ENCODE data around the gene IL17RE. TPM values are rescaled to one million over a fixed set of nuclear protein-coding genes. Genes with fewer than 3 reads are reported as not detected.
A peak's percentile ranks its signal among the peaks of the same experiment; 100 is the strongest.

IL17RE gene
- total and polyA plus RNA-seq, 2 of the 13 experiments (the other 11 are each of a cell fraction or from before 2014, with no cell fraction given) = 14.5 to 24.1 TPM

DNA sequence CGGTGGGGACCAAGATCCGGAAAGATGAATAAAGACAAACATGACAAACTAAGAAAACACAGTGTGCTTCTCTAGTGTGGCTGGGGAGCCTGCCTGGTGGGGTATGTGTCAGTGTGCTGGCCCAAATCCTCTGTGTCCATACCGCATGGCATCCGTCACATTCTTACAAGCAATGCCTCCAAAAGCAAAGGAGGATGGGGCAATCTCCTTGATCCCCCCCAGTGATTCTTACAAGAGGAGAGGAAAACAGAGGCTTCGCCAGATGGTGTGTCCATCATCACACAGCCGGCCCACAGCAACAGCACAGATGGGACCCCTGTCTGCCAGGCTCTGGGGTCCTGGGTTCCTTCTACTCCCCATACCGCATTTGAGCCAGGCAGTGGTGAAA is 13.7 kb downstream of the IL17RE start (continued):
- no peak for TF ChIP-seq HNF4G (IDR thresholded peaks at IDR 0.05; ENCODE audit: borderline replicate concordance, low read depth, low read length)
- TF ChIP-seq HNF4G (CRISPR knock-in tag; IDR thresholded peaks at IDR 0.05; ENCODE audit: borderline replicate concordance, low read depth) = no peak
- TF ChIP-seq ZFP90 (CRISPR knock-in tag; IDR thresholded peaks at IDR 0.05; ENCODE audit: borderline replicate concordance) = 0 out of 2 replicates have a peak, but pooled peaks have one; percentile 54
- no peak for TF ChIP-seq ZNF44 (CRISPR knock-in tag; IDR thresholded peaks at IDR 0.05)
- no peak for TF ChIP-seq CEBPB (IDR thresholded peaks at IDR 0.05; ENCODE audit: borderline replicate concordance, low read depth, low read length)
- no peak for TF ChIP-seq NCOA2 (CRISPR knock-in tag; IDR thresholded peaks at IDR 0.05)
- no peak for TF ChIP-seq ZNF878 (CRISPR knock-in tag; IDR thresholded peaks at IDR 0.05)

- Histone ChIP-seq H4K20me1 (ENCODE audit: insufficient read depth, low read length) (no peaks in the 10 kb centered on the region), H2AFZ (ENCODE audit: low read length) (no peak within 1 kb of the TSS)
- TF ChIP-seq LRRFIP1 (CRISPR knock-in tag; conservative IDR thresholded peaks at IDR 0.05) = no peak
- no peak for TF ChIP-seq WIZ (CRISPR knock-in tag; IDR thresholded peaks at IDR 0.05)
- TF ChIP-seq ZZZ3 (CRISPR knock-in tag; IDR thresholded peaks at IDR 0.05; ENCODE audit: borderline replicate concordance) = no peak
- TF ChIP-seq ZNF569 (CRISPR knock-in tag; IDR thresholded peaks at IDR 0.05; ENCODE audit: borderline replicate concordance) = no peak
- TF ChIP-seq, protein P1, sequence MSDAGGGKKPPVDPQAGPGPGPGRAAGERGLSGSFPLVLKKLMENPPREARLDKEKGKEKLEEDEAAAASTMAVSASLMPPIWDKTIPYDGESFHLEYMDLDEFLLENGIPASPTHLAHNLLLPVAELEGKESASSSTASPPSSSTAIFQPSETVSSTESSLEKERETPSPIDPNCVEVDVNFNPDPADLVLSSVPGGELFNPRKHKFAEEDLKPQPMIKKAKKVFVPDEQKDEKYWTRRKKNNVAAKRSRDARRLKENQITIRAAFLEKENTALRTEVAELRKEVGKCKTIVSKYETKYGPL (CRISPR knock-in tag; IDR thresholded peaks at IDR 0.05) = no peak
- no peak for TF ChIP-seq KAT8 (CRISPR knock-in tag; IDR thresholded peaks at IDR 0.05)
- TF ChIP-seq, protein P2, sequence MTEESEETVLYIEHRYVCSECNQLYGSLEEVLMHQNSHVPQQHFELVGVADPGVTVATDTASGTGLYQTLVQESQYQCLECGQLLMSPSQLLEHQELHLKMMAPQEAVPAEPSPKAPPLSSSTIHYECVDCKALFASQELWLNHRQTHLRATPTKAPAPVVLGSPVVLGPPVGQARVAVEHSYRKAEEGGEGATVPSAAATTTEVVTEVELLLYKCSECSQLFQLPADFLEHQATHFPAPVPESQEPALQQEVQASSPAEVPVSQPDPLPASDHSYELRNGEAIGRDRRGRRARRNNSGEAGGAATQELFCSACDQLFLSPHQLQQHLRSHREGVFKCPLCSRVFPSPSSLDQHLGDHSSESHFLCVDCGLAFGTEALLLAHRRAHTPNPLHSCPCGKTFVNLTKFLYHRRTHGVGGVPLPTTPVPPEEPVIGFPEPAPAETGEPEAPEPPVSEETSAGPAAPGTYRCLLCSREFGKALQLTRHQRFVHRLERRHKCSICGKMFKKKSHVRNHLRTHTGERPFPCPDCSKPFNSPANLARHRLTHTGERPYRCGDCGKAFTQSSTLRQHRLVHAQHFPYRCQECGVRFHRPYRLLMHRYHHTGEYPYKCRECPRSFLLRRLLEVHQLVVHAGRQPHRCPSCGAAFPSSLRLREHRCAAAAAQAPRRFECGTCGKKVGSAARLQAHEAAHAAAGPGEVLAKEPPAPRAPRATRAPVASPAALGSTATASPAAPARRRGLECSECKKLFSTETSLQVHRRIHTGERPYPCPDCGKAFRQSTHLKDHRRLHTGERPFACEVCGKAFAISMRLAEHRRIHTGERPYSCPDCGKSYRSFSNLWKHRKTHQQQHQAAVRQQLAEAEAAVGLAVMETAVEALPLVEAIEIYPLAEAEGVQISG (CRISPR knock-in tag; IDR thresholded peaks at IDR 0.05) = peak; percentile 70
- peak; percentile 29; the same call in 1 of the 2 replicates for TF ChIP-seq HDAC1 (CRISPR knock-in tag; IDR thresholded peaks at IDR 0.05)
- TF ChIP-seq TP53 (CRISPR knock-in tag; conservative IDR thresholded peaks at IDR 0.05) = no peak
Measured at GRCh38 chr3:9916734-9917680, 14.4 kb downstream of the IL17RE start, which contains the start of gene IL17RC. Gene IL17RC (plus strand): TSS chr3:9917098. CDS start chr3:9917316, 218 bp downstream.

More at GRCh38 chr3:9916734-9917680, 14.4 kb downstream of the IL17RE start, which contains the start of gene IL17RC:
- ChIA-PET CTCF (ENCODE audit: low intra/inter-chr PET ratio, low total read pairs) (no interaction called here), POLR2A (interaction anchor here (0.7 to 9.0 kb wide), 16 partner anchors 10 to 331 kb away, joined by 3 to 298 read pairs (median 6); partner anchors contain the start of genes ARPC4, CAMK1, CRELD1 and IL17RE)
- Histone ChIP-seq H3K9me3 (ENCODE audit: low read length) (no peaks in the 10 kb centered on the region), H3K36me3 (replicated peaks in 1 of 2; ENCODE audit: control insufficient read depth in 1 of 2, insufficient read depth in 2 of 2, low read length in 2 of 2) (0 out of 5 replicates have a peak, but pooled peaks cover 0 to 3% of the 10 kb centered on the region in 2 experiments), H3K4me2 (ENCODE audit: low read depth, low read length) (peak within 1 kb of the TSS; percentile 100), H3K4me3 (replicated peaks in 1 of 3; ENCODE audit: insufficient read depth in 1 of 3, low read depth in 2 of 3, low read length in 3 of 3) (peak within 1 kb of the TSS; percentile 55 to 86 (median 83)), H3K9ac (ENCODE audit: insufficient read depth, low read depth, low read length) (peak within 1 kb of the TSS; percentile 80), H3K27me3 (ENCODE audit: control insufficient read depth in 1 of 2, insufficient read depth in 2 of 2, low read length in 2 of 2) (no peaks in the 10 kb centered on the region), H3K4me1 (ENCODE audit: insufficient read depth, low read length) (peaks cover 38% of the 10 kb centered on the region), H3K27ac (ENCODE audit: extremely low read length, insufficient read depth, low read length) (peak within 1 kb of the TSS; percentile 90), H3K79me2 (ENCODE audit: insufficient read depth, low read length) (peaks cover 3% of the 10 kb centered on the region)
- ATAC-seq (peak; percentile 85), FAIRE-seq (peak; percentile 87), DNase-seq (ENCODE audit: low spot score) (peak; percentile 83)
- in situ Hi-C loops (cut with HindIII; ENCODE audit: extremely low pct_ligation_motif_present, low pct_unique_long_range_greater_than_20kb) = no loop called here
- intact Hi-C loops (cut with micrococcal nuclease; ENCODE audit: unreplicated experiment) = loop anchor here (5.0 kb wide), 1 partner anchor 40 kb away; no protein-coding TSS in a partner anchor
- WGBS (ENCODE audit: low lambda C conversion rate) = 3% methylated on average over 11 of the region's 19 CpGs
- no TSS peak for BruUV-seq (replicated peaks)

All from HepG2 (cell line).